HepG2 (cell line): ENCODE data around the gene CHST1. TPM values are rescaled to one million over a fixed set of nuclear protein-coding genes. Genes with fewer than 3 reads are reported as not detected.

Experiments
- ATAC-seq: fragments of 200-7000 bp; cut with Tn5 transposase; 3 replicates; pipeline ENCODE4 v1.9.1; 2020; ENCODE audit warnings: mild to moderate bottlenecking, moderate library complexity
- BruUV-seq: library from RNA; stranded (reverse); fragments of 400-500 nt; replicated peaks from 2 replicates; lab custom pipeline; 2021; lab: Mats Ljungman, UMichigan
- CTCF ChIA-PET: fragments of 300-600 bp; formaldehyde crosslinking; extraction: SDS; loops from one replicate; lab custom pipeline; 2021; ENCODE audit warnings: low total read pairs, inconsistent platforms, low intra/inter-chr PET ratio; lab: Yijun Ruan, JAX
- POLR2A ChIA-PET: fragments of 350-600 bp; sonication (Branson Sonifier 250); formaldehyde crosslinking; loops from one replicate; lab custom pipeline; 2020; ENCODE audit warnings: antibody characterized with exemption, inconsistent platforms; lab: Yijun Ruan, JAX
- DNase-seq: peaks from one replicate; pipeline ENCODE4 v3.0.0-alpha.2; 2015; ENCODE audit warnings: low spot score
- FAIRE-seq: peaks from 3 replicates; lab custom pipeline; 2011; peaks lifted over from hg19 to GRCh38; lab: Jason Lieb, UNC
- H2AFZ ChIP-seq: one replicate; pipeline ENCODE4 v1.6.1; 2011; ENCODE audit warnings: low read length, inconsistent platforms
- H3K27ac ChIP-seq: fragments of 300-600 bp; 3 replicates; pipeline ENCODE4 v1.8.0; 2011; ENCODE audit warnings: mixed run types, mild to moderate bottlenecking, mixed read lengths, low read length, inconsistent platforms; ENCODE audit not compliant: insufficient read depth; ENCODE audit errors: extremely low read length
- H3K27me3 ChIP-seq, 2 experiments: fragments of 200-600 bp in 1 of 2; 2 replicates in 1 of 2; 3 replicates in 1 of 2; pipeline versions ENCODE4 v1.6.0 to v1.8.0; 2011; ENCODE audit warnings: low read length in 2 of 2, mild to moderate bottlenecking in 2 of 2, moderate library complexity in 2 of 2, inconsistent platforms in 1 of 2; ENCODE audit not compliant: insufficient read depth in 2 of 2, control insufficient read depth in 1 of 2
- H3K36me3 ChIP-seq, 2 experiments: fragments of 200-600 bp in 1 of 2; replicated peaks in 1 of 2; 2 replicates in 1 of 2; 3 replicates in 1 of 2; pipeline versions ENCODE4 v1.5.1 to v1.8.0; 2011; ENCODE audit warnings: low read length in 2 of 2, inconsistent platforms in 1 of 2; ENCODE audit not compliant: insufficient read depth in 2 of 2, control insufficient read depth in 1 of 2
- H3K4me1 ChIP-seq: 2 replicates; pipeline ENCODE4 v1.5.1; 2012; ENCODE audit warnings: low read length, inconsistent platforms; ENCODE audit not compliant: insufficient read depth
- H3K4me2 ChIP-seq: 2 replicates; pipeline ENCODE4 v1.6.0; 2011; ENCODE audit warnings: low read depth, low read length, inconsistent platforms
- H3K4me3 ChIP-seq, 3 experiments: fragments of 200-600 bp in 1 of 3; sonication (generic), shearing (Covaris generic) in 1 of 3; replicated peaks in 1 of 3; 2 replicates each; pipeline ENCODE4 v1.5.1; 2011 to 2016; ENCODE audit warnings: low read length in 3 of 3, inconsistent platforms in 2 of 3, low read depth in 2 of 3, mild to moderate bottlenecking in 2 of 3, control low read depth in 1 of 3, mixed read lengths in 1 of 3; ENCODE audit not compliant: insufficient read depth in 1 of 3
- H3K79me2 ChIP-seq: one replicate; pipeline ENCODE4 v1.6.1; 2011; ENCODE audit warnings: low read length, inconsistent platforms; ENCODE audit not compliant: insufficient read depth
- H3K9ac ChIP-seq: 2 replicates; pipeline ENCODE4 v1.6.0; 2011; ENCODE audit warnings: mild to moderate bottlenecking, low read depth, low read length, inconsistent platforms; ENCODE audit not compliant: insufficient read depth
- H3K9me3 ChIP-seq: 2 replicates; pipeline ENCODE4 v1.5.1; 2012; ENCODE audit warnings: mild to moderate bottlenecking, low read length
- H4K20me1 ChIP-seq: 2 replicates; pipeline ENCODE4 v1.6.0; 2011; ENCODE audit warnings: inconsistent platforms, mild to moderate bottlenecking, low read length, moderate library complexity; ENCODE audit not compliant: insufficient read depth
- ATF7 ChIP-seq, 2 experiments: fragments of 450-650 bp in 1 of 2; sonication (generic) in 1 of 2; formaldehyde crosslinking in 1 of 2; IDR thresholded peaks; 2 replicates each; pipeline versions ENCODE4 v1.4.0 to v1.6.1; 2016 to 2020; ENCODE audit warnings: antibody characterized with exemption in 1 of 2, mild to moderate bottlenecking in 1 of 2, missing genetic modification reagents in 1 of 2
- CREB1 ChIP-seq, 2 experiments: fragments of 450-650 bp in 1 of 2; IDR thresholded peaks; 2 replicates each; pipeline ENCODE4 v1.6.1; 2016 to 2017; ENCODE audit warnings: control low read depth in 1 of 2, mild to moderate bottlenecking in 1 of 2, missing compliant biosample characterization in 1 of 2, missing genetic modification characterization in 1 of 2
- KDM3A ChIP-seq: IDR thresholded peaks from 2 replicates; pipeline ENCODE4 v1.6.1; 2018; ENCODE audit warnings: low read depth, missing compliant biosample characterization
- NR1H2 ChIP-seq: sonication (generic); formaldehyde crosslinking; IDR thresholded peaks from 2 replicates; pipeline ENCODE4 v1.8.1; 2022; ENCODE audit warnings: low read depth, missing genetic modification reagents, borderline replicate concordance
- NR2F1 ChIP-seq, 2 experiments: fragments of 450-650 bp in 1 of 2; formaldehyde crosslinking in 1 of 2; IDR thresholded peaks; 2 replicates each; pipeline versions ENCODE4 v1.5.0 to v1.6.1; 2016 to 2020; ENCODE audit warnings: mild to moderate bottlenecking in 1 of 2, missing compliant biosample characterization in 1 of 2, missing genetic modification reagents in 1 of 2, moderate library complexity in 1 of 2
- PAWR ChIP-seq: sonication (generic); formaldehyde crosslinking; IDR thresholded peaks from 2 replicates; pipeline ENCODE4 v1.4.0; 2020; ENCODE audit warnings: missing genetic modification reagents, mild to moderate bottlenecking, borderline replicate concordance
- RAD21 ChIP-seq: fragments of 450-650 bp; formaldehyde crosslinking; IDR thresholded peaks from 2 replicates; pipeline ENCODE4 v1.5.0; 2020; ENCODE audit warnings: mild to moderate bottlenecking
- RBM39 ChIP-seq: fragments of 200-400 bp; formaldehyde crosslinking; IDR thresholded peaks from one replicate; pipeline ENCODE4 v1.6.1; 2018; ENCODE audit warnings: antibody characterized with exemption, mild to moderate bottlenecking, low read depth, low read length; ENCODE audit not compliant: poor library complexity, severe bottlenecking
- SMC3 ChIP-seq: IDR thresholded peaks from 2 replicates; pipeline ENCODE4 v1.6.1; 2011; ENCODE audit warnings: low read length, improper control_type of control experiment
- SOX6 ChIP-seq, 2 experiments: fragments of 450-650 bp in 1 of 2; sonication (generic) in 1 of 2; formaldehyde crosslinking in 1 of 2; IDR thresholded peaks; 2 replicates each; pipeline versions ENCODE4 v1.4.0 to v1.6.1; 2017 to 2020; ENCODE audit warnings: antibody characterized with exemption in 1 of 2, mild to moderate bottlenecking in 1 of 2, missing genetic modification reagents in 1 of 2
- STAG1 ChIP-seq: sonication (generic); formaldehyde crosslinking; IDR thresholded peaks from 2 replicates; pipeline ENCODE4 v1.4.0; 2020; ENCODE audit warnings: missing genetic modification reagents
- TAF1 ChIP-seq: sonication (generic); formaldehyde crosslinking; IDR thresholded peaks from 2 replicates; pipeline ENCODE4 v1.4.0; 2020; ENCODE audit warnings: missing genetic modification reagents
- ZFYVE20 ChIP-seq: sonication (generic); formaldehyde crosslinking; IDR thresholded peaks from 2 replicates; pipeline ENCODE4 v1.8.0; 2023; ENCODE audit warnings: low read depth, mild to moderate bottlenecking, moderate library complexity, missing genetic modification reagents, borderline replicate concordance
- ZNF101 ChIP-seq: sonication (generic); formaldehyde crosslinking; IDR thresholded peaks from 2 replicates; pipeline ENCODE4 v1.4.0; 2020; ENCODE audit warnings: mild to moderate bottlenecking, low read depth, missing genetic modification reagents, borderline replicate concordance
- ZNF34 ChIP-seq: sonication (generic); formaldehyde crosslinking; IDR thresholded peaks from 2 replicates; pipeline ENCODE4 v1.4.0; 2020; ENCODE audit warnings: mild to moderate bottlenecking, missing genetic modification reagents, borderline replicate concordance
- ZNF343 ChIP-seq: sonication (generic); formaldehyde crosslinking; IDR thresholded peaks from 2 replicates; pipeline ENCODE4 v1.4.0; 2020; ENCODE audit warnings: mild to moderate bottlenecking, missing genetic modification reagents
- ZNF496 ChIP-seq: sonication (generic); formaldehyde crosslinking; IDR thresholded peaks from 2 replicates; pipeline ENCODE4 v1.8.1; 2023; ENCODE audit warnings: mild to moderate bottlenecking, moderate library complexity, missing genetic modification reagents; ENCODE audit not compliant: insufficient replicate concordance
- WGBS: methylation state at CpG from one replicate; pipeline ENCODE4 v1.1.6; 2017; ENCODE audit warnings: low lambda C conversion rate; 5-methylcytosine and 5-hydroxymethylcytosine counted together
- in situ Hi-C: cut with HindIII; loops from 2 replicates; pipeline ENCODE4 v1.10.0; 2017; ENCODE audit warnings: low pct_unique_long_range_greater_than_20kb; ENCODE audit not compliant: extremely low pct_ligation_motif_present
- intact Hi-C: fragments of 100-400 bp; cut with micrococcal nuclease; formaldehyde crosslinking; loops from one replicate; pipeline ENCODE4 v1.10.0; 2022; ENCODE audit not compliant: unreplicated experiment
- polyA plus RNA-seq, 8 experiments: library from polyadenylated mRNA; depleted of rRNA in 3 of 8; stranded (reverse) in 7 of 8; unstranded in 1 of 8; fragments of >200 nt; fragmentation: Illumina TruSeq in 4 of 8; extraction: Trizol in 4 of 8; gene quantifications; 2 replicates each; pipeline versions ENCODE4 v1.2.1 to v1.2.3, GENCODE V29; 2011 to 2016; ENCODE audit warnings: low read depth in 4 of 8, missing spikeins in 1 of 8, mixed read lengths in 1 of 8; ENCODE audit not compliant: insufficient read depth in 1 of 8
- total RNA-seq, 5 experiments: library from RNA; depleted of rRNA; stranded (reverse); fragments of >200 nt; fragmentation: Illumina TruSeq; extraction: Trizol; gene quantifications; 2 replicates each; pipeline ENCODE4 v1.2.3, GENCODE V29; 2016; ENCODE audit warnings: low read depth in 1 of 5
- TF ChIP-seq, protein P1 (sequence below): sonication (generic); formaldehyde crosslinking; IDR thresholded peaks from 2 replicates; pipeline ENCODE4 v1.8.1; 2023; ENCODE audit warnings: mild to moderate bottlenecking, moderate library complexity, missing genetic modification reagents

CHST1 gene
- total and polyA plus RNA-seq, 2 of the 13 experiments (the other 11 are each of a cell fraction or from before 2014, with no cell fraction given): not detected

DNA sequence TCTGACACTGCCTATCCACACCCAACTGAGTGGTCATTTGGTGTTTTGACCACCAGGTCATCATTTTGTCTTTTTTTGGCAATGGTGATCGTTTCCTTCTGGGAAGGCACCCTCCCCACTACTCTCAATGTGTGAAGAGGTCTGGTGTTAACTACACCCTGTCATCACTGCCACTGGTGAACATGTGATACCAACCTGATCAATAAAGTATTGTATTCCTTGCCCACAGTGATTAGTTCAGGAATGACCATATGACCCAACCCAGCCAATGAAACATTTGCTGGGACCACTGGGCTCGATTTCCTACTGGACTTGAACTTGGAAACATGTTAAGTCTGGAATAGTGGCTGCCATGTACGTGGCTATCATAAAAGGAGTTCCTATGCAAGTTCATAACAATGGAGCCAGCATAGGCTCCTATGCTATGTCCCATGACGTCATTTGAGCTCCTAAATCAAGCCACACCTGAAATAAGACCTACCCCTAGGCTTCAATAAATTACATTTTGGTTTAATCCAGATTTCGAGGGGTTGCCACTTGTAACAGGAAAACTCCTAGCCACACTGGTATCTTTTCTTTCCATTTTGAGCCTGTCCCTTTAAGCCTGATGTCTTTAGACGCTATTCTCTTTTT, 51.1 kb downstream of the CHST1 start:
- in situ Hi-C loops (no loop called here), intact Hi-C loops (no loop called here)
- BruUV-seq: no TSS peak
- no peak for ATAC-seq
- H3K79me2 ChIP-seq: no peaks in the 10 kb centered on the region
- no peak for DNase-seq
- no peaks in the 10 kb centered on the region for H3K4me1 ChIP-seq
- H3K4me3 ChIP-seq: no peak overlapping the region
- CTCF ChIA-PET: no interaction called here
- H3K9ac ChIP-seq: no peak overlapping the region
- no peaks in the 10 kb centered on the region for H3K36me3 ChIP-seq
- POLR2A ChIA-PET: no interaction called here
- no peak for FAIRE-seq
- TF ChIP-seq ZNF101 (CRISPR knock-in tag) (no peak), ATF7 (IDR thresholded peaks at IDR 0.05) (peak; percentile 95), ATF7 (CRISPR knock-in tag; IDR thresholded peaks at IDR 0.05) (no peak), CREB1 (IDR thresholded peaks at IDR 0.05) (peak; percentile 87), CREB1 (CRISPR knock-in tag; IDR thresholded peaks at IDR 0.05) (no peak), TAF1 (CRISPR knock-in tag) (no peak)
- TF ChIP-seq, protein P1, sequence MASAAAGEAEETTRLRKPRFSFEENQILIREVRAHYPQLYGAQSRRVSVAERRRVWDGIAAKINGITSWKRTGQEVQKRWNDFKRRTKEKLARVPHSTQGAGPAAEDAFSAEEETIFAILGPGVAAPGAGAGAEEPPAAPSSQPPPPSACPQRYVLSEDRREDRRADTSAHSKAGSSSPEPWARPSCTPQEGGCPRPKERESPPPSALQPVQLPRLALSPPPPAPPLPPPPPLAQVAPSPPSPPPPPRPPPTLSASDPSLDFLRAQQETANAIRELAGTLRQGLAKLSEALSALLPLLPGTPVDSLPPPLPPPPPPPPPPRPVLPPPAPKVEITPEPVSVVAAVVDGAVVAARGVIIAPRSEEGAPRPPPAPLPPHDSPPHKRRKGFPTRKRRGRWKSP (CRISPR knock-in tag): no peak
- TF ChIP-seq, all 625 proteins: peak for 2
- 11% methylated on average over 6 of the region's 6 CpGs for WGBS
- no peaks in the 10 kb centered on the region for H3K9me3 ChIP-seq
- H4K20me1 ChIP-seq: no peaks in the 10 kb centered on the region
- no peaks in the 10 kb centered on the region; a peak in 1 of 5 replicates for H3K27me3 ChIP-seq
- H2AFZ ChIP-seq: no peak overlapping the region
- no peak overlapping the region for H3K4me2 ChIP-seq
- no peak overlapping the region for H3K27ac ChIP-seq

DNA sequence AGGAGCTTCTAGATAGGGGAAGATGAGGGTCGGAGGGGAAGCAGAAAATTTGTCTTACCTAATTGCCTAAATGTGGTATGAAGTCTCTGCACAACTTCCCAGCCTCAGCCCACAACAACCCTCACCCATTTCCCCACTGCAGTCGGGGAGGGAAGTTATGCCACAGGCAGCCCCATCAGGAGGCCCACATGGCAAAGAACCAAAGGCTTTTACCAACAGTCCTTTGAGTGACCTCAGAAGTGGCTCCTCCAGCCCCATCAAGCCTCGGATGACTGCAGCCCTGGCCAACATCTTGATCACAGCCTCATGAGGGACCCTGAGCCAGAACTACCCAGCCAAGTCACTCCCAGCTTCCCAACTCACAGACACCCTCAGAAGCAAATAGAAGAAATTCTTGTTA, 54.8 kb downstream of the CHST1 start:
- 0% methylated on average over 3 of the region's 3 CpGs for WGBS
- no peak overlapping the region for H3K4me3 ChIP-seq
- CTCF ChIA-PET: no interaction called here
- no peaks in the 10 kb centered on the region for H4K20me1 ChIP-seq
- H3K36me3 ChIP-seq: no peaks in the 10 kb centered on the region
- FAIRE-seq: no peak
- no peak overlapping the region for H3K9ac ChIP-seq
- no peak overlapping the region for H2AFZ ChIP-seq
- H3K27me3 ChIP-seq: no peaks in the 10 kb centered on the region
- no peaks in the 10 kb centered on the region for H3K9me3 ChIP-seq
- no peak for DNase-seq
- H3K79me2 ChIP-seq: no peaks in the 10 kb centered on the region
- POLR2A ChIA-PET: no interaction called here
- intact Hi-C loops (no loop called here), in situ Hi-C loops (no loop called here)
- H3K4me2 ChIP-seq: no peak overlapping the region
- no peak for ATAC-seq
- no TSS peak for BruUV-seq
- H3K27ac ChIP-seq: no peak overlapping the region
- no peaks in the 10 kb centered on the region for H3K4me1 ChIP-seq
- TF ChIP-seq STAG1 (no peak), ZNF34 (CRISPR knock-in tag) (no peak), KDM3A (CRISPR knock-in tag) (no peak), SMC3 (no peak), SOX6 (IDR thresholded peaks at IDR 0.05) (no peak), SOX6 (CRISPR knock-in tag; IDR thresholded peaks at IDR 0.05) (no peak), ZFYVE20 (CRISPR knock-in tag) (no peak), ZNF496 (CRISPR knock-in tag) (no peak), ZNF343 (CRISPR knock-in tag) (no peak), RBM39 (no peak), RAD21 (CRISPR knock-in tag) (no peak), NR2F1 (CRISPR knock-in tag; IDR thresholded peaks at IDR 0.05) (no peak), PAWR (CRISPR knock-in tag) (no peak), NR1H2 (CRISPR knock-in tag) (no peak)
